Measurements from ENCODE around the gene THAP6. TPM values are rescaled to one million over a fixed set of nuclear protein-coding genes. Genes with fewer than 3 reads are reported as not detected.

THAP6 gene
- total RNA-seq, 1 experiment from 2014 or later, result 27.6 TPM

DNA sequence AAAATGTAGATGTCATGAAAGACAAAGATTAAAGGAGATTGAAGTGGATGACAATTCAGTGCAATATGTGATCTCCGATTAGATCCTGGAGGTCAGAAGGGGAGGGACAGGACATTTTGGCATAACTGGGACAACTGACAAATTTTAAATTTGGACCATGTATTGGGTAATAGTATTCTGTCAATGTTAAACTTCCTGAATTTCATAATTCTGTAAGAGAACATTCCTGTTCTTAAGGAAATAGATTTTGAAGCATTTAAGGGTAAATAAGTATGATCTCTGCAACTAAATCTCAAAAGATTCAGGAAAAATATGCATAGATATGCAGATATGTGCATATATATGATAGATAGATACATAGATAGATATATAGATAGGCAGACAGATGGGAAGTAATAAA is 52.6 kb downstream of the THAP6 start:
- ChIA-PET CTCF (interaction anchor here (0.6 to 1.0 kb wide), 2 partner anchors 172 to 281 kb away, joined by 3 to 4 read pairs; no protein-coding TSS in a partner anchor), POLR2A (interaction anchor here (0.6 kb wide), 1 partner anchor 271 kb away, joined by 3 read pairs; no protein-coding TSS in a partner anchor)
- H3K27ac Mint-ChIP-seq (ENCODE audit: low read depth, unreplicated experiment), result no peak overlapping the region
- no peaks in the 10 kb centered on the region for H3K4me1 Mint-ChIP-seq (ENCODE audit: insufficient read depth, unreplicated experiment)
- H3K9me3 Mint-ChIP-seq (ENCODE audit: unreplicated experiment), result no peaks in the 10 kb centered on the region
- BruUV-seq (replicated peaks), result no TSS peak
- no peaks in the 10 kb centered on the region for H3K36me3 Mint-ChIP-seq (ENCODE audit: insufficient read depth, unreplicated experiment)
- TF ChIP-seq, protein P1, sequence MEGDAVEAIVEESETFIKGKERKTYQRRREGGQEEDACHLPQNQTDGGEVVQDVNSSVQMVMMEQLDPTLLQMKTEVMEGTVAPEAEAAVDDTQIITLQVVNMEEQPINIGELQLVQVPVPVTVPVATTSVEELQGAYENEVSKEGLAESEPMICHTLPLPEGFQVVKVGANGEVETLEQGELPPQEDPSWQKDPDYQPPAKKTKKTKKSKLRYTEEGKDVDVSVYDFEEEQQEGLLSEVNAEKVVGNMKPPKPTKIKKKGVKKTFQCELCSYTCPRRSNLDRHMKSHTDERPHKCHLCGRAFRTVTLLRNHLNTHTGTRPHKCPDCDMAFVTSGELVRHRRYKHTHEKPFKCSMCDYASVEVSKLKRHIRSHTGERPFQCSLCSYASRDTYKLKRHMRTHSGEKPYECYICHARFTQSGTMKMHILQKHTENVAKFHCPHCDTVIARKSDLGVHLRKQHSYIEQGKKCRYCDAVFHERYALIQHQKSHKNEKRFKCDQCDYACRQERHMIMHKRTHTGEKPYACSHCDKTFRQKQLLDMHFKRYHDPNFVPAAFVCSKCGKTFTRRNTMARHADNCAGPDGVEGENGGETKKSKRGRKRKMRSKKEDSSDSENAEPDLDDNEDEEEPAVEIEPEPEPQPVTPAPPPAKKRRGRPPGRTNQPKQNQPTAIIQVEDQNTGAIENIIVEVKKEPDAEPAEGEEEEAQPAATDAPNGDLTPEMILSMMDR (IDR thresholded peaks at IDR 0.05; ENCODE audit: unreplicated experiment), result no peak
- H3K27me3 Mint-ChIP-seq (ENCODE audit: insufficient read depth, unreplicated experiment), result no peaks in the 10 kb centered on the region
- intact Hi-C loops (cut with micrococcal nuclease), result no loop called here
- DNase-seq (ENCODE audit: unreplicated experiment), result no peak
- H3K4me3 Mint-ChIP-seq (ENCODE audit: unreplicated experiment), result no peak overlapping the region

DNA sequence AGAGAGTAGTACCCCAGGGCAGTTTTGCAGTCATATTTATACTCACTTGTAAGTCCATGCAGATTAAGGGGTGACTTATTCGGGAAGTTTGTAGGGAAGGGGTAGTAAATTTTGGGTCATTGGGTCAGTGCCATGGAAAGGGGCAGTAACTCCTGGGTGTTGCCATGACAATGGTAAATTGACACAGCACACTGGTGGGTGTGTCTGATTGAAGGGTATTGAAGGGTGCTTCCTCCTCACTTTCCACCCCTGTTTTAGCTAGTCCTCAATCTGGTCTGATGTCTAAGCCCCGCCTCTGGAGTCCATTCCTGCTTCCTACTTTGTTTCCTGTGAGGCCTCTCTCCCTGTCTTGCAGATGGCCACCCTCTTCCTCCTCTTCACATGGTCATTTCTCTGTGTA is 53.5 kb downstream of the THAP6 start:
- Mint-ChIP-seq H3K27me3 (ENCODE audit: insufficient read depth, unreplicated experiment) (peaks cover 1% of the 10 kb centered on the region), H3K4me1 (ENCODE audit: insufficient read depth, unreplicated experiment) (no peaks in the 10 kb centered on the region), H3K36me3 (ENCODE audit: insufficient read depth, unreplicated experiment) (no peaks in the 10 kb centered on the region), H3K27ac (ENCODE audit: low read depth, unreplicated experiment) (no peak overlapping the region), H3K4me3 (ENCODE audit: unreplicated experiment) (no peak overlapping the region), H3K9me3 (ENCODE audit: unreplicated experiment) (no peaks in the 10 kb centered on the region)
- POLR2A ChIA-PET, result interaction anchor here (0.6 kb wide), 1 partner anchor 270 kb away, joined by 3 read pairs; no protein-coding TSS in a partner anchor
- intact Hi-C loops (cut with micrococcal nuclease), result no loop called here
- no peak for DNase-seq (ENCODE audit: unreplicated experiment)
- no TSS peak for BruUV-seq (replicated peaks)
- TF ChIP-seq, protein P1 (IDR thresholded peaks at IDR 0.05; ENCODE audit: unreplicated experiment), result no peak
- CTCF ChIA-PET, result interaction anchor here (1.0 kb wide), 1 partner anchor 281 kb away, joined by 3 read pairs; no protein-coding TSS in a partner anchor

Other genes starting within 250 kb of the THAP6 start
- 29.1 and 38.3 TPM in 2 replicates for gene RCHY1, start 70 bp upstream of the THAP6 start, total RNA-seq (2022)
- not detected in 2 replicates for gene ODAPH, start 41.6 kb downstream of the THAP6 start, total RNA-seq (2022)
- 0.39 and 0.42 TPM in 2 replicates for gene CDKL2, start 116.1 kb downstream of the THAP6 start, total RNA-seq (2022)
- gene G3BP2, start 158.9 kb downstream of the THAP6 start, total RNA-seq (2022), result 179 and 231 TPM in 2 replicates
- 105 and 108 TPM in 2 replicates for gene USO1, start 210.1 kb downstream of the THAP6 start, total RNA-seq (2022)